Astrocyte of the spinal cord (primary cell): ENCODE results near the gene NLGN1.

ENCODE experiments used
- DNase-seq: peaks from one replicate; pipeline ENCODE4 v3.0.0; 2011; ENCODE audit warnings: low read depth, low spot score
- H3K4me3 ChIP-seq: 2 replicates; pipeline ENCODE4 v1.5.1; 2011; ENCODE audit warnings: low read depth, mild to moderate bottlenecking, low read length, moderate library complexity
- in situ Hi-C: cut with HindIII; loops from 2 replicates; pipeline ENCODE4 v1.10.0; 2017; ENCODE audit warnings: low sequenced_read_pairs
- TF ChIP-seq, protein P1 (sequence below): IDR thresholded peaks from 2 replicates; pipeline ENCODE4 v1.5.1; 2012; ENCODE audit warnings: low read depth, mild to moderate bottlenecking, low read length, inconsistent platforms

The NLGN1 gene

DNA sequence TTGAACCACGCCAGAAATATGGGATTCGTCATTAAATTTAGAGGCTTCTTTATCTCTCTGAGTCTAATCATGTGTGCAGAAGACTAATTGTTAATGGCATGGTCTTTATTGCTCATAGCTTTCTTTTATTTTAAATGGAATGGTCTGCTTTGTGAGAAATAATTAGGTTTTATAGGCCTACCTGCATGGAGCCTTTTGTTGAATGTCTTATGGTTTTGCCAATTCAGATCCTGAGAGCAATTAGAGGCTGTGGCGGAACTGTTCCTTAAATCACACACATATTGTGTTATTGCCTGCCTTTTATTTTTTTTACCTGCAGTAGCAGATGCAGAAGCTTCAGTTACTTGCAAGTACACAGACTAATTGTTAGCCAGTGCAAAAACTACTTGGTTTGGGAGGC, 306.2 kb downstream of the NLGN1 start:
- TF ChIP-seq, protein P1, sequence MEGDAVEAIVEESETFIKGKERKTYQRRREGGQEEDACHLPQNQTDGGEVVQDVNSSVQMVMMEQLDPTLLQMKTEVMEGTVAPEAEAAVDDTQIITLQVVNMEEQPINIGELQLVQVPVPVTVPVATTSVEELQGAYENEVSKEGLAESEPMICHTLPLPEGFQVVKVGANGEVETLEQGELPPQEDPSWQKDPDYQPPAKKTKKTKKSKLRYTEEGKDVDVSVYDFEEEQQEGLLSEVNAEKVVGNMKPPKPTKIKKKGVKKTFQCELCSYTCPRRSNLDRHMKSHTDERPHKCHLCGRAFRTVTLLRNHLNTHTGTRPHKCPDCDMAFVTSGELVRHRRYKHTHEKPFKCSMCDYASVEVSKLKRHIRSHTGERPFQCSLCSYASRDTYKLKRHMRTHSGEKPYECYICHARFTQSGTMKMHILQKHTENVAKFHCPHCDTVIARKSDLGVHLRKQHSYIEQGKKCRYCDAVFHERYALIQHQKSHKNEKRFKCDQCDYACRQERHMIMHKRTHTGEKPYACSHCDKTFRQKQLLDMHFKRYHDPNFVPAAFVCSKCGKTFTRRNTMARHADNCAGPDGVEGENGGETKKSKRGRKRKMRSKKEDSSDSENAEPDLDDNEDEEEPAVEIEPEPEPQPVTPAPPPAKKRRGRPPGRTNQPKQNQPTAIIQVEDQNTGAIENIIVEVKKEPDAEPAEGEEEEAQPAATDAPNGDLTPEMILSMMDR: no peak
- DNase-seq: no peak
- in situ Hi-C loops: no loop called here
- no peak overlapping the region for H3K4me3 ChIP-seq

DNA sequence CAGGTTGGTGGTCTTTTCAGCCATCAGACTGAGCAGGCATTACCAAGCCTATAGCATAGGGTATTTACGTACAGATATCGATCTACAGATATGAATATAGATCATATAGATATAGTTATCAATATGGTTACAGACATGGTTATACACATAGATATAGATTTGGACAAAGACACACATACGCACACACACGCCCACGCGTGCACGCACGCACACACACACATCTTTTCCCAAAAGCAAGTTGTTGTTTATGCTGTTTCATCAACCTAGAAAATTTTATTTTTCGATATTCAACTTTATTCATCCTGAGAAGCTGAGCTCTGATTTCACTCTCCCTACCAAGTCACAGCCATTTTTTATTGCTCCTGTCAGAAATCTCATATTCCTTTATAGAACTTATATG, 309.1 kb downstream of the NLGN1 start:
- in situ Hi-C loops: no loop called here
- TF ChIP-seq, protein P1: no peak

DNA sequence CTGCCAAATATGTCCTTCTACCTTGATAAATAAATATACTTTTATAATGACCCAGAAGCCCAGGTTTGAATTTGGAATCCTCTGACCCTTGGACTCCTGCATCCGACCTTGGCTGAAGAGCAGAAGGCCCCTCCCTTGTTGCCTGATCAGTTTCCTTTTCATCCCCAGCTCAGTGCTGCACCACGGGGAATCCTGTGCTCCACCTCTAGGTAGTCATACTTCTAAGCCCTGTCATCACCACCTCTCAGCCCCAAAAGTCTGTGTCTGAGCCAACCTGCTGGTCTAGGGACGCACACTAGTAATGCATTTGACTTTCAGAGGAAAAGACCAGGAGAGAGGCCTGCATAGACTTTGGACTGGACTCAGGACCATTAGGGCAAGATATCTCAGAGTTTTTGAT, 310.6 kb downstream of the NLGN1 start:
- no peak overlapping the region for H3K4me3 ChIP-seq
- TF ChIP-seq, protein P1: no peak
- DNase-seq: peak; percentile 5
- in situ Hi-C loops: no loop called here

More for the DNA sequence above, 309.1 kb downstream of the NLGN1 start:
- DNase-seq: no peak
- H3K4me3 ChIP-seq: no peak overlapping the region

DNA sequence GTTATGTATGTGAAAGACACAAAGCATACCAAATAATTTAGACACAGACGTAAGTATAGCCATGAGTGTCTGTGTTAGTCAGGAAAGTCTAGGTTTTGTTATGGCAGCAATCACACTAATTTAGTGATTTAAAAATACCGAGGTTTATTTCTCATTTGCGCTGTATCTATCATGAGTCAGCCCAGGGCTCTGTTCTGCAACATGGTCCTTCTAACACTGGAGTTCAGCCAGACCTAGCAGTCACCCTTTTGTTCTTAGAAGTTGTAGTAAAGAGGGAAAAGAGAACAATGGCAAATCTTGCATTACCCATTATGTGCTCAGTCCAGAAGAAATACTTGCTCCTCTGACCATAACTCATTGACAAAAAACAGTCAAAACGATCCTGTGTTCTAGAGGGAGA, 311.5 kb downstream of the NLGN1 start:
- DNase-seq: peak; percentile 80
- in situ Hi-C loops: no loop called here
- TF ChIP-seq, protein P1: no peak
- no peak overlapping the region for H3K4me3 ChIP-seq

DNA sequence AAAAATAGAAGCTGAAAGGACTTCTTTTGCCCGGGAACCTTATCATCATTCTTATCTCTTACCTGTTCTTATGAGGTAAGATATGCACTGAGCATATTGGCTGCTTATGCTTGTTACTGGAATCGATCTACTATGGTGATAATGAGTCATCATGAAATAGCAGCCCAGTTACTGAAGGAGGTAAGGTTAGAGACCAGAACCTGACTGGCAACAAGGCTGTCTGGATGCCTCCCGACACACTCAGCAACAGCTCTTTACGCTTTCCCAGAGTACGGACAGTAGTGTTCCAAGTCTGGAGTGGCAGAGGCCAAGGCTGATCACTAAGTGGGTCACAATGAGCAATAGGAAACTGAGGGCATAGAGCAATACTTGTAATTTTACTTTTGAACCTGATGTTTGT, 314.1 kb downstream of the NLGN1 start:
- peak; percentile 46 for DNase-seq
- TF ChIP-seq, protein P1: no peak
- no peak overlapping the region for H3K4me3 ChIP-seq
- in situ Hi-C loops: no loop called here

DNA sequence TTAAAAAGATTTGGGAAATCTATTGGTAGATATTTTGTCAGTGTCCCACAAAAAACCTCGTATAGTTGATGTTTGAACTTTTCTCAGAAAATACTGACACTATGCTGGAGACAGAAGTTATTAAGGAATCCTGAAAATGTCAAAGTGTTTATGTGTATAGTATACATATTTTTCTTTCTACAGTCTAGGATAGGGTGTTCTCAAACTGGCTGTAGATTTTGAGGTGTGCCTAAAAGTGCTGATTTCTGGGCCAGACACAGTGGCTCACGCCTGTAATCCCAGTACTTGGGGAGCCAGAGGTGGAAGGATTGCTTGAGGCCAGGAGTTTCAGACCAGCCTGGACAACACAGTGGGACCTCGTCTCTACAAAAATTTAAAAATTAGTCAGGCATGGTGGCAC, 322.0 kb downstream of the NLGN1 start:
- in situ Hi-C loops: no loop called here
- TF ChIP-seq, protein P1: no peak
- no peak overlapping the region for H3K4me3 ChIP-seq
- DNase-seq: no peak

DNA sequence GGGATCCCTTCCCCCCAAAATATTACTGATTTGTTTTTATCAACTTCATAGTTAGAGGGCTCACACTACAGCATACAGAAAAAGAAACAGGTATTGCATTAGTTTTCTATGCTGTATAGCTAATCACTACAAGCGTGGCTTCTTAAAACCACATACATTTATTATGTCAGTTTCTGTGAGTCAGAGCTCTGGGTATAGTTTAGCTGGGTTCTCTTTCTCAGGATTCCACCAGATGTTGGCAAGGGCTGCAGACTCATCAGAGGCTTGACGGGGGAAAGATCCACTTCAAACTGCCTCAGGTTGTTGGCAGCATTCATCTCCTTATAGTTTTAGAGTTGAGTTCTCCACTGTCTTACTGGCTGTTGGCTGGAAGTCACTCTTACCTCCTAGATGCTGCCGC, 328.0 kb downstream of the NLGN1 start:
- in situ Hi-C loops: no loop called here
- H3K4me3 ChIP-seq: no peak overlapping the region
- DNase-seq: peak; percentile 80
- TF ChIP-seq, protein P1: no peak
